Rectal smooth muscle tissue (tissue), 1 donor: Measurements from ENCODE around the gene HELT.
"Not testable (repeated sequence)": the region's sequence is repeated elsewhere in the genome, so short reads cannot be mapped to it uniquely, and the experiment has no call there.

Source experiments
- H3K27ac ChIP-seq: one replicate; pipeline ENCODE4 v1.7.0; 2013; ENCODE audit warnings: low read depth, low read length, inconsistent platforms
- H3K27me3 ChIP-seq: one replicate; pipeline ENCODE4 v1.7.0; 2013; ENCODE audit warnings: low read length; ENCODE audit not compliant: control insufficient read depth, insufficient read depth
- H3K36me3 ChIP-seq: one replicate; pipeline ENCODE4 v1.7.0; 2013; ENCODE audit warnings: low read length; ENCODE audit not compliant: control insufficient read depth, insufficient read depth
- H3K4me1 ChIP-seq: one replicate; pipeline ENCODE4 v1.7.0; 2013; ENCODE audit warnings: low read length; ENCODE audit not compliant: control insufficient read depth, insufficient read depth
- H3K4me3 ChIP-seq: one replicate; pipeline ENCODE4 v1.7.0; 2013; ENCODE audit warnings: low read length
- H3K9ac ChIP-seq: one replicate; pipeline ENCODE4 v1.7.0; 2013; ENCODE audit warnings: low read length

Gene HELT

DNA sequence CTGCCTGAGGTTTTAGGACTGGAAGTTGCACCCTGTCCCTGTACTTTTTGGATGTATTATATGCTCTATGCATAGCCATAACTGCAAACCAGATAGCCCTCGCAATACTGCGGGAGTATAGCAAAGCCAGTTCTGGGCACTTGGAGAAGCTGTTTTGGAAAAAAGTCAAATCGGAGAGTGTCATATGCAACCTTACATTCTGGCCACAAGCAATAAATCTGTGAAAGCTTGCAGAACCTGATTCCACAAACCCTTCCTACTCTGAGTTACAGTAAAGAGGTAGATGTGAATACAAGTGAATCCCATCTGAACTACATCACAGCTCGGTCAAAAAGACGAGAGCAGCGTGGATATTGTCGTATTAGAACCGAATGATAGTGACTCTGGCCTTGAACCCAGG, 10.3 kb downstream of the HELT start:
- H3K4me1 ChIP-seq, result no peaks in the 10 kb centered on the region
- H3K27ac ChIP-seq, result no peak overlapping the region
- no peaks in the 10 kb centered on the region for H3K36me3 ChIP-seq
- H3K9ac ChIP-seq, result no peak overlapping the region
- H3K27me3 ChIP-seq, result peaks cover 5% of the 10 kb centered on the region
- H3K4me3 ChIP-seq, result no peak overlapping the region

DNA sequence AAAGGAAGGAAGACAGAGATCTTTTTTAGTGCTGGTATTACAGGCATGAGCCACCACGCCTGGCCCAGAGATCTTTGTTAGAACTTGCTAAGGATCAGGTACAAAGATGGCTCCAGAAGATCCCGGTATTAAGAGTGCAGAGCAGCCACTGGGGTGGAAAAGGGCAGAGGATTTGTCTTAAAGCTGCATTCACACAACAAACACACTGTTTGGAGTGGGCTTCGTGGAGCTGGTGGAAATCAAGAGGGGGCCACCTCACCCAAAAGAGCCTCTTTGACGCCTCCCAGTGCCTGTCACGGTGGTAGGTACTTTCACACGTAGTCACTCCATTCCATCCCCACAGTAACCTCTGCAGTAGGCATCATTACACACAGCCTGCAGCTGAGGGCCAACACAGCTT, 13.3 kb downstream of the HELT start:
- no peaks in the 10 kb centered on the region for H3K4me1 ChIP-seq
- no peaks in the 10 kb centered on the region for H3K36me3 ChIP-seq
- H3K4me3 ChIP-seq, result no peak overlapping the region
- no peaks in the 10 kb centered on the region for H3K27me3 ChIP-seq
- no peak overlapping the region for H3K9ac ChIP-seq
- no peak overlapping the region for H3K27ac ChIP-seq

DNA sequence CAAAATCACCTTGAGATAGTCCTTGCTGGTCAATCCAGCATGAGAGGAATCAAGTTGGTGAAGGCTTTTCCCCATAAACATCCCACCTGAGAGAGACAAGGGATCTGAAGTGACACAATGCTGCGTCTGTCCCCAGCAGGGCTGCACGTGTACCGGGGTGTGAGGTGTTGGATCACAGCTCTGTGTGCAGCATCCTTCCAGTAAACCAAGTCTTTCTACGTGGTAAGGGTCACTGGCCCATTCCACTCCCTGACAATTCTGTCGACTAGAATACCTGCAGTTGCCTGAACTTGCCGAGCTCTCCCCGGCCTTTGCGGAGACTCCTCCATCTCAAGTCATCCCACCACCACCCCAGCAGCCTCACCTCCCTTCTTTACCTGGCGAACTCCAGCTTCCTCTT, 14.8 kb downstream of the HELT start:
- no peak overlapping the region for H3K9ac ChIP-seq
- no peak overlapping the region for H3K4me3 ChIP-seq
- no peak overlapping the region for H3K27ac ChIP-seq
- no peaks in the 10 kb centered on the region for H3K4me1 ChIP-seq
- H3K27me3 ChIP-seq, result no peaks in the 10 kb centered on the region
- no peaks in the 10 kb centered on the region for H3K36me3 ChIP-seq

DNA sequence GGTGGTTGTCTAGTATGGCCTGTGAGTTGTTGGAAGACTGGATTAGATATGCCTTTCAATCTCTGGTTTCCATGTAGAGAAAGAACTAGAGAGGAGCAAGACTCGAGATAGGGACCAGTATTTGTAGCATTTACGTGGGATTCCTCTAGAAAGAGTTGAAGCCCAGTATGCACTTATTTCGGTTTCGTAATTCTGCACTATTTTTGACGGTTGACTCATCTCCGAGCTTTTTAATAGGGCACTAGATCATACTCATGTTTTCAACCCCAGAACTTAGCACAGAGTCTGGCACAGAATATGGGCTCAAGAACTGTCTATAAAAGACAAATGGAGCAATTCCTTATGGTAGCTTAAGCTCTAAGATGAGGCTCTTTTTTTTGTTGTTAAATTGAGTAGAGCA, 15.7 kb downstream of the HELT start:
- Histone ChIP-seq H3K36me3 (no peaks in the 10 kb centered on the region), H3K27me3 (no peaks in the 10 kb centered on the region), H3K4me3 (no peak overlapping the region), H3K9ac (no peak overlapping the region), H3K4me1 (no peaks in the 10 kb centered on the region), H3K27ac (no peak overlapping the region)

DNA sequence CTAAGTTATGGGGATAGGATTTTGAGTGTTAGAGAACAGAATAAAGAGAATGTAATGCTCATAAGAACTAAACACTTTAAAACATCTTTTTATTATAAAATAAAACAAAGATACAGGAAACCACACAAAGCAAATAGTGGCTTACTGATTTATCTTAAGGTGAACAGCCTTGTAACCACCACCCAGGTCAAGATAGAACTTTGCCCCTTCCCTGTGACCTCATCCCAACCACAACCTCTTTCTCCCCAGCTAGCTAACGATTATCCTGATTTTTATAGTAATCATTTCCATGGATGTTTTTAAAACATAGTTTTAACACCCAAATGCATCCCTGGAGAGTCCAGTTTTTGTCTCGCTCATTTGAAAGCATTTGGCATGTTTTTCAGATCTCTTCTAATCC, 17.0 kb downstream of the HELT start:
- H3K36me3 ChIP-seq, result no peaks in the 10 kb centered on the region
- no peak overlapping the region for H3K9ac ChIP-seq
- no peaks in the 10 kb centered on the region for H3K4me1 ChIP-seq
- H3K4me3 ChIP-seq, result no peak overlapping the region
- H3K27ac ChIP-seq, result no peak overlapping the region
- no peaks in the 10 kb centered on the region for H3K27me3 ChIP-seq

DNA sequence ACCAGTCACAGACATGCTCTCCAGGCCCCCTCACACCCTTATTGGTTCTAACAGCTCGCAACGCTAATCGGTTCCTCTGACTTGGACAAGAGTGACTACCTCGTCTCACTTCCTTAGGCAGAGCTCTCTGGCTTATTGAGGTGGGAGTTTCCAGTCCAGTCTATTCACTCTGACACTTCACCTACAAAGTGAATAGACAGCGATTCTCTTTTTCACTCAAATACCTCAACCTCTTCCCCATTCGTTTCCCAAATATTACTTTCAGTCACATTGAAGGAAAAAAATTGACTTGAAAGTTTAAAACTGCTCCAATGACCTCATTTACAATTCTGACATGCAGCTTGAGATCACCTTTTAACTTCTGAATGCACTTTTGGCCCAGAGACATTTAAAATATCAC, 17.7 kb downstream of the HELT start:
- no peaks in the 10 kb centered on the region for H3K27me3 ChIP-seq
- H3K4me1 ChIP-seq, result no peaks in the 10 kb centered on the region

DNA sequence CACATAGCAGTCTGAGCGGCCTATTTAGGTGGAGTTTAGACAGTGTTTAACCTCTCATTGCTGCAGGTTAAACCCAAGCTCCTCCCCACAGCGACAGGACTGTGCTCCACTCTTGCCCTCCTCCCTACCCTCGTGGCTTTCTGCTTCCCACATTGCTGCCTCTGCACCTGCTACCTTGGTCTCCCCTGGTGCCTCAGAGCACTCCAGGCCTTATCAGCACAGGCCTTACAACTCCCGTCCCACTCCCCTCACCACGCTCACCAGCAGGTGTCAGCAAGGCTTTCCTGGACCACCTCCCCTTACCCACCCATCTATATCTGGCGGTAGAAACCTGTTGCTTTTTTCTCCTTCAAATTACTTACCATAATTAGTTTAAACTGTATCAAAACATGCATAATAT, 18.6 kb downstream of the HELT start:
- Histone ChIP-seq H3K27me3 (no peaks in the 10 kb centered on the region), H3K27ac (no peak overlapping the region), H3K4me3 (no peak overlapping the region), H3K4me1 (no peaks in the 10 kb centered on the region), H3K36me3 (no peaks in the 10 kb centered on the region), H3K9ac (no peak overlapping the region)

More for the DNA sequence above, 17.7 kb downstream of the HELT start:
- H3K36me3 ChIP-seq, result no peaks in the 10 kb centered on the region
- H3K27ac ChIP-seq, result no peak overlapping the region
- H3K9ac ChIP-seq, result no peak overlapping the region
- H3K4me3 ChIP-seq, result no peak overlapping the region

DNA sequence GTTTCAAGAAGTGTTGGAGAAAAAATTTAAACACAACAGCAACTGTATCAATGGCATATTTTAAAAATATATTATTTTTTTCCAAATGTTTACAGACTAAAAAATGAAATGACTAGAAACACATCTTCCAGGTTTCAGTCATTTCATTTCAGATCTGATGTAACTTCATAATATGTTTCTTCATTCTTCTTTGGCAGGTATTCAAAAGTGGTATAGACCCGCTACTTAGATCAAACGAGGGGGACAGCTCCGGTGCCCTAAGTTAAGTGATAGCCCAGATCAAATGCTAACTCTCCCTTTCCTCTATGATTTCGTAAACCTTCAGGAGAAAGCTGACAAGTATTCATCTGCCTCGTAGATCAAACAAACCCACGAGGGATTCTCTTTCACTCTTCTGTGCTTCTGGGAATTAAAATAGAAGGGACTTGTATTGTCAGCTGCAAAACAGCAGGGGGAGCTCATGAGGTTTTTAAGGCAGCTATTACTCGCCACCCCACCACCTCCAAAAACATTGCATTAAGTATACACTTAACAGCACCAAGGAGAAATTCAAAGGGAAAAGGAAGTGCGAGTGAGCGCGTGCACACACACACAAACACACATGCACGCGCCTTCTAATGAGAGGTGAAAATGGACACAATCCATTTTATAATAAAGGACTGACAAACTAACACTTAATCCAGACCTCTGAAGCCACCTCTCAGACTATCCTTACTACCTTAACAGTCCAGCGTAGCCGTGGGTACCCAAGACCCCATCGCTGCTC, 21.4 kb downstream of the HELT start:
- Histone ChIP-seq H3K9ac (no peak overlapping the region), H3K27me3 (no peaks in the 10 kb centered on the region), H3K4me3 (no peak overlapping the region), H3K4me1 (no peaks in the 10 kb centered on the region), H3K36me3 (no peaks in the 10 kb centered on the region), H3K27ac (no peak overlapping the region)

DNA sequence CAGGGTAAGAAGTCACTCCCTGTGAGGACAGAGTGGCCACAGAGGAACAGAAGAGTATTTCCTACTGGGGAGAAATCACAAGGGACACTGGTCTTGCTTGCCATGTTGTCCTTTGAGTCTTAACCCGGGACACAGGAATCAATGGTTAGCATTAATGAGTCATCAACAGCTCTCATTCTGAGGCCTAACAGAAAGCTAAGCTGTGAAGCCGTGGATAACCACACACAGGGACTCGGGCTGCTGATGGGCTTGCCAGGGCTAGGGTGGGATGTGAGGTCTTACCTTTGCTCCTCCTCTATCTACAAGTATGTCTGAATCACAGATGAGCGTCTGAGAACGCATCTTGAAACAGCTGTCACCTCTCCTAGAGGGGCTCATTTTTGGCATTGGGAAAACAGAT, 22.2 kb downstream of the HELT start:
- H3K27ac ChIP-seq, result no peak overlapping the region
- no peak overlapping the region for H3K4me3 ChIP-seq
- no peaks in the 10 kb centered on the region for H3K36me3 ChIP-seq
- no peaks in the 10 kb centered on the region for H3K27me3 ChIP-seq
- no peaks in the 10 kb centered on the region for H3K4me1 ChIP-seq
- no peak overlapping the region for H3K9ac ChIP-seq

DNA sequence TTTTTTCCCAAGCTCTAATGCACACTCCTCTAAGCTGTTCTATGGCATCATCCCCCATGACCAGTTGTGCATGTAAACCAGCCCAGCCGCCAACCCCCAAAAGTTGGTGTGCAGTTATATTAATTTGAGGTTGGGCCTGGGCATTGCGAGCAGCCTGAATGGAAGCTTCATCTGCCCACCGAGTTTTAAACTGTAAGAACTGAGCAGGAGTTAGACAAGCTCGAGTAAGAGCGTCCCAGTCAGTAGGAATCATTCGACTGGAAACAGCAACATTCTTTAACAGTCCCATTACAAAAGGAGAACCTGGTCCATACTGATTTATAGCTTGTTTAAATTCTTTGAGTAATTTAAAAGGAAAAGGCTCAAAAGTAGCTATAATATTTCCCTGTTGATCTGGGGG, 32.0 kb downstream of the HELT start:
- not testable (repeated sequence) for H3K36me3 ChIP-seq, H3K4me3 ChIP-seq, H3K27me3 ChIP-seq, H3K4me1 ChIP-seq, H3K27ac ChIP-seq, H3K9ac ChIP-seq

DNA sequence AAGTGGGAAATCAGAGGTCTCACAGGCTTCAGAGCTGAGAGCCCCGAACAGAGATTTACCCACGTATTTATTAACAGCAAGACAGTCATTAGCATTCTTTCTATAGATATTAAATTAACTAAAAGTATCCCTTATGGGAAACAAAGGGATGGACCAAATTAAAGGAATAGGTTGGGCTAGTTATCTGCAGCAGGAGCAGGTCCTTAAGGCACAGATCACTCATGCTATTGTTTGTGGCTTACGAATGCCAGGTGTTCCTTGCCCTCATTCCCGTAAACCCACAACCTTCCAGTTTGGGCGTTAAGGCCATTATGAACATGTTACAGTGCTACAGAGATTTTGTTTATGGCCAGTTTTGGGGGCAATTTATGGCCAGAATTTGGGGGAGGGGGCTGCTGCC, 33.0 kb downstream of the HELT start:
- not testable (repeated sequence) for H3K4me3 ChIP-seq, H3K36me3 ChIP-seq, H3K27me3 ChIP-seq, H3K27ac ChIP-seq, H3K9ac ChIP-seq, H3K4me1 ChIP-seq

DNA sequence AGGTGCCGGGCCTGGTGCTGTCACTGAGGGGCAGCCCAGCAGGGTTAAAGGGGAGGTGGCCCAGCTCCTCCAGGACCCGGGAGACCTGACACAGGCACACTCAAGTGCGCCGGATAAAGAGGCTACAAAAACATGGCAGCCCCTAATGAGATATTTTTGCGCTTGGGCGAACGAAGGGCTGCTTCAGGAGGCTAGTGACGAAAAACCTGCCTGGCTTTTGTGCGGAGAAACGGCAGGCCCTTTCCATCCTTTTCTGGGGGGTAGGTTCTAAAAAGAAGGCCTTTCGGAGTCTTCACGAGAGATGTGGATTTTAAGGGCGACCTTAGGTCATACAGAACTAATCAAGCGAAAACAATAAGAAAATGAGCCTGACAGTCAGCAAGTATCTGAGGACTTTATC, 35.5 kb downstream of the HELT start:
- H3K9ac ChIP-seq, result no peak overlapping the region
- no peak overlapping the region for H3K4me3 ChIP-seq
- no peaks in the 10 kb centered on the region for H3K36me3 ChIP-seq
- no peak overlapping the region for H3K27ac ChIP-seq
- H3K4me1 ChIP-seq, result no peaks in the 10 kb centered on the region
- no peaks in the 10 kb centered on the region for H3K27me3 ChIP-seq

DNA sequence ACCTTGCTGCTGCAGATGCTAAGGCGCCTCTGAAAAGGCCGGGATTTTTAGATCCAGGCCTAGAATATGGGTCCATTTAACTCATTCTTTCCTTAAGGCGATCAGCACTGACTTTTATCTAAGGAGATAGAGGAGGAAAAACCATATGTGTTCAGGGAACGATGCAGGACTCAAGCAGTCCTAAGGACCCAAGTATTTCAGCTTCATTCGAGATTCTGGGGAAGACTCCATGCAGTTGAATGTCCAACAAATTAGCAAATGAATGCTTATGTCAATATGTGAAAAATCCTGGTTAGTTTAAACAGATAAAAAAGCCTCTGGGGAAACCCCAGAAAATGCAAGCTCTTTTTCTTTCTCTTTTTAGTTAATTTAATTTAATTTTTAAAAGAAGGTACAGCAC, 36.0 kb downstream of the HELT start:
- H3K36me3 ChIP-seq, result no peaks in the 10 kb centered on the region
- H3K4me3 ChIP-seq, result no peak overlapping the region
- H3K27ac ChIP-seq, result no peak overlapping the region
- H3K27me3 ChIP-seq, result no peaks in the 10 kb centered on the region
- no peak overlapping the region for H3K9ac ChIP-seq
- H3K4me1 ChIP-seq, result no peaks in the 10 kb centered on the region
